ENCODE results near the gene IFT20.

DNA sequence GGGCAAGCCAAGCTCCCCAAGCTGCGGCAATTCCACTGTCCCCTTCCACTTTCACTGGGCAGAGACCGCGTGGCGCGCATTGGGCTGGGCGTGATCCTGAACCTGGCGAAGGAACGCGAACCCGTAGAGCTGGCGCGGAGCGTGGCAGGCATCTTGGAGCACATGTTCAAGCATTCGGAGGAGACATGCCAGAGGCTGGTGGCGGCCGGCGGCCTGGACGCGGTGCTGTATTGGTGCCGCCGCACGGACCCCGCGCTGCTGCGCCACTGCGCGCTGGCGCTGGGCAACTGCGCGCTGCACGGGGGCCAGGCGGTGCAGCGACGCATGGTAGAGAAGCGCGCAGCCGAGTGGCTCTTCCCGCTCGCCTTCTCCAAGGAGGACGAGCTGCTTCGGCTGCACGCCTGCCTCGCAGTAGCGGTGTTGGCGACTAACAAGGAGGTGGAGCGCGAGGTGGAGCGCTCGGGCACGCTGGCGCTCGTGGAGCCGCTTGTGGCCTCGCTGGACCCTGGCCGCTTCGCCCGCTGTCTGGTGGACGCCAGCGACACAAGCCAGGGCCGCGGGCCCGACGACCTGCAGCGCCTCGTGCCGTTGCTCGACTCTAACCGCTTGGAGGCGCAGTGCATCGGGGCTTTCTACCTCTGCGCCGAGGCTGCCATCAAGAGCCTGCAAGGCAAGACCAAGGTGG is 46.0 kb upstream of the IFT20 start:
- no peak for TF ChIP-seq POLR2A (IDR thresholded peaks at IDR 0.05)
- TF ChIP-seq, protein P1, sequence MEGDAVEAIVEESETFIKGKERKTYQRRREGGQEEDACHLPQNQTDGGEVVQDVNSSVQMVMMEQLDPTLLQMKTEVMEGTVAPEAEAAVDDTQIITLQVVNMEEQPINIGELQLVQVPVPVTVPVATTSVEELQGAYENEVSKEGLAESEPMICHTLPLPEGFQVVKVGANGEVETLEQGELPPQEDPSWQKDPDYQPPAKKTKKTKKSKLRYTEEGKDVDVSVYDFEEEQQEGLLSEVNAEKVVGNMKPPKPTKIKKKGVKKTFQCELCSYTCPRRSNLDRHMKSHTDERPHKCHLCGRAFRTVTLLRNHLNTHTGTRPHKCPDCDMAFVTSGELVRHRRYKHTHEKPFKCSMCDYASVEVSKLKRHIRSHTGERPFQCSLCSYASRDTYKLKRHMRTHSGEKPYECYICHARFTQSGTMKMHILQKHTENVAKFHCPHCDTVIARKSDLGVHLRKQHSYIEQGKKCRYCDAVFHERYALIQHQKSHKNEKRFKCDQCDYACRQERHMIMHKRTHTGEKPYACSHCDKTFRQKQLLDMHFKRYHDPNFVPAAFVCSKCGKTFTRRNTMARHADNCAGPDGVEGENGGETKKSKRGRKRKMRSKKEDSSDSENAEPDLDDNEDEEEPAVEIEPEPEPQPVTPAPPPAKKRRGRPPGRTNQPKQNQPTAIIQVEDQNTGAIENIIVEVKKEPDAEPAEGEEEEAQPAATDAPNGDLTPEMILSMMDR (IDR thresholded peaks at IDR 0.05) = peak in 4 of 12 donors; percentile 7 to 25 (median 16)
